ENCODE data around the gene GEN1. TPM values are rescaled to one million over a fixed set of nuclear protein-coding genes. Genes with fewer than 3 reads are reported as not detected.

The GEN1 gene
- total RNA-seq, 1 donor from 2014 or later: 25.0 TPM

DNA sequence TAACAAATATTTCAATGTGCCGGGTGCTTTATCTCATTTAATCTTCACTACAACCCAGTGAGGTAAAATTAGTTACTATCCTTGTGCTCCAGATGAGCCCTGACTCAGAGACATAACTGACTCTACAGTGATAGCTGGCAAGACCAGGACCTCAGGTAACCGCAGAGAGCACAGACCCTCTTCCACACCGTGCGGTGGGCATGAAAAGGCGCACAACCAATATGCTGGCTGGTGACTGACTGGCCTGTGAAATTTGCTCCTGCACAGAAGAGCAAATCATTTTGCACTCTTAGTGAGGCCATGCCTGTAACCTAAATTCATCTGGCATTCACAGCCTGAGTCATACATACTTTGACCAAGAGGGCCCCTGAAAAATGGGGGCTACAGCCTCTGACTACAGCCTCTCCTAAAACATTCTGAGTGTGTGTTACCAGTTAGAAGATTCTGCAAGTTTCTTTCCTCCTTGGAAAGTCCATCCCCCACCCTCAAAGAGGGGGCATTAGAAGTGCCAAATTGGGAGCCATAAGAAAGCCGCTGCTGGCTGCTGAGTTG is 39.9 kb downstream of the GEN1 start:
- intact Hi-C loops (cut with micrococcal nuclease): no loop called here

GRCh38 chr2:17795309-17795708 is 41.4 kb downstream of the GEN1 start:
- intact Hi-C loops (cut with micrococcal nuclease): no loop called here

DNA sequence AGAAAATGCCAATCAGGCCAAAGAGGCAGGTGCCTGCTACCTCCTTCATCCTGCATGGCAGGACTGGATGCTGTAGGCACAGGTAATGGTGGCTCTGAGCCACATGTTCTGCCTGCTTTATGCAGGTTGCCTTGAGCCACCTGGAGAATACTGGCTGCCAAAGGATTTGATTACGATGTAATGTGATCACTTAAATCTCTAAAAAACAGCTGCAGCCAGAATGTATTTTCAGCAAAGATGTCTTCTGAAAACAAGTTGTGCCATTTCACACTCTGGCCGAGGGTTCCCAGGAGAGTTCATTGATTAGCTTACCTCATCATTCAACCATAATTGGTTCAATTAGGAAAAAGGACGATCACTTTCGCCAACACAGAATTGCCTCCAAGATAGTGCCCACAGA is 44.4 kb downstream of the GEN1 start:
- intact Hi-C loops (cut with micrococcal nuclease): no loop called here

- intact Hi-C loops (cut with micrococcal nuclease): no loop called here
These were observed 45.6 kb downstream of the GEN1 start for GRCh38 chr2:17799301-17800120.

DNA sequence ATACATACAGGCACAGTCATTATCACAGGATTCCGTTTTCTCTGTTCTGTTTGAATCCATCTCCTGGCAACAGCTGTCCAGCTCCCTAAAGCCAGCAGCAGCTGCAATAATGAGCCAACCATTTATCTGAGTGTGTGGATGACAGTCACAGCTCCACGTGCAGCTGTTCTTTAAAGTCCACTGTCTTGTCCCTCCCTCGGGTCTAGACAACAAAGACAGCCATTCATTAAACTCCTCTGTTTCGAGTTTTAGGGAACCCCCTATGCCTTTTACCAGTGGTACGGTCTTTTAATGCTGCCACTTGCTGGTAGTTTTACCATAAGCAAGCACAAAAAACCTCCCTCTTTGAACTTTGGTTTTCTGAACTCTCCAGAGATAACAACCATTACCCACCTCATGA is 46.3 kb downstream of the GEN1 start:
- intact Hi-C loops (cut with micrococcal nuclease): no loop called here

DNA sequence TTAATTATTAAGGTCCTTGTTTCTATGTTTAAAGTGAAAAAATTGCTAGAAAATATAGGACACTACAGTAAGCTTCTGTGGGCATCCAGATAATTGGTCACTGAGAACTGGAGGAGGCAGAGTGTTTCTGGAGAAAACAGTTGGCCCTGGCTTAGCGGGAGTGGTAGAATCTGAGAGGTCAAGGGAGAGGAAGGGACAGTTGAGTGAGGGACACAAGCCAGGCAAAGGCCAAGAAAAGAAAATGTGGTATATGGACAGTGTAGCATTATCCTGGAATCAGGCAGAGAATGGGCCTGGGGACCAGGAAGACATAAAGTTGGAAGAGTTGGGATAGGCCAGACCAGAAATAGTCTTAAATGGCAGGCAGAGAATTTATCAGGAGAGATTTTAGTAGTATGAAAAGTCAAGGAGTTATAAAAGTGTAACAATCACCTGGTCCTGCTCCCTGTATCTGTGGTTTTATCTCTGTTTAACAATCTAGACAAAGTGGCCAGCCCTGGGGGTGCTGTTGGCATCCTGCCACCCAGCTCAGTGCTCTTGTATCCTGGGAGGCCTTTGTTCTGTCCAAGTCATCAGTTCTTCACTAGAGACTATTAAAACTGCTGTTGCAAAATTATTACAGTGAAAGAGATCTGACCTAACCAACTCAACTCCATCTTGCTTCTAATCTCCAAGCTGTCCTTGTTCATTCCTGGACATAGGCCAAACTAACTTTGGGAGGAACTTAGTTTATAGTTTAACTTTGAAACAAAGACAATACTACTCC is 46.9 kb downstream of the GEN1 start:
- intact Hi-C loops (cut with micrococcal nuclease): no loop called here

DNA sequence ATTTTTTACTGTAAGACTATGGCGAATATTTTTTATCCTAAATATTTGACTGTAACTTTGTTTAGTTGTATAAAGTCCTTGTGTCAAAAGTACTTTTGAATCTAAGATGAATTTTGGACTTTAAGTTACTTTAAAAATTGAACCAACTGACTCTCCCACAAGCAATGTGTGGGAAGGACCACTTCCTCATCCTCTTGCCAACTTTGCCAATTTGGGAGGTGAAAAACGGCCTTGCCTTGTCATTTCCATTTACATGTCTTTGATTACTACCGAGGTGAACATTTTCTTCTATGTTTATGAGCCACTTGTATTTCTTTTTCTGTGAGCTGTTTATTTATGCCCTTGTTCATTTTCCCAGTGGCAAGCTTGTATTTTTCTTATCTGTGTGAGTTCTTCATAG is 49.6 kb downstream of the GEN1 start:
- intact Hi-C loops (cut with micrococcal nuclease): no loop called here

DNA sequence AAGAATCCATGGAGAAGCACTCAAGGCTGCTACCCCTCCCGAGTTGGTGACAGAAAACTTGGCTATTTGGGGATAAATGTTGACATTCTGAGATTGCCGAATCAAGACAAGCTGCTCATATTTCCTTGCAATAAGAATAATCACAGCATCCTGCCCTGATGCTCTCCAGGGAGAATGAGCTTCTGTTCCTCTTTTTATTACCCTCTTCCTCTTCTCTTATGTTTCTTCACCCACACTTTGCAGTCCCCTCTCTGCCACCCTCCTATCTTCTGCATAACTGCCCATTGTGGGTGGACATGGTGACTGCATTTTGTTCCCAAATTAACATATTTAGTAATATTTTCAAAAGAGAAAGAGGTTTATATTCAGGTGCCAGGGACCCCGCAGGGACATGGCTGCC is 50.4 kb downstream of the GEN1 start:
- intact Hi-C loops (cut with micrococcal nuclease): no loop called here

- intact Hi-C loops (cut with micrococcal nuclease): no loop called here
These were observed 51.2 kb downstream of the GEN1 start for GRCh38 chr2:17805166-17805565.

GRCh38 chr2:17805717-17806363 is 51.9 kb downstream of the GEN1 start:
- intact Hi-C loops (cut with micrococcal nuclease): no loop called here

DNA sequence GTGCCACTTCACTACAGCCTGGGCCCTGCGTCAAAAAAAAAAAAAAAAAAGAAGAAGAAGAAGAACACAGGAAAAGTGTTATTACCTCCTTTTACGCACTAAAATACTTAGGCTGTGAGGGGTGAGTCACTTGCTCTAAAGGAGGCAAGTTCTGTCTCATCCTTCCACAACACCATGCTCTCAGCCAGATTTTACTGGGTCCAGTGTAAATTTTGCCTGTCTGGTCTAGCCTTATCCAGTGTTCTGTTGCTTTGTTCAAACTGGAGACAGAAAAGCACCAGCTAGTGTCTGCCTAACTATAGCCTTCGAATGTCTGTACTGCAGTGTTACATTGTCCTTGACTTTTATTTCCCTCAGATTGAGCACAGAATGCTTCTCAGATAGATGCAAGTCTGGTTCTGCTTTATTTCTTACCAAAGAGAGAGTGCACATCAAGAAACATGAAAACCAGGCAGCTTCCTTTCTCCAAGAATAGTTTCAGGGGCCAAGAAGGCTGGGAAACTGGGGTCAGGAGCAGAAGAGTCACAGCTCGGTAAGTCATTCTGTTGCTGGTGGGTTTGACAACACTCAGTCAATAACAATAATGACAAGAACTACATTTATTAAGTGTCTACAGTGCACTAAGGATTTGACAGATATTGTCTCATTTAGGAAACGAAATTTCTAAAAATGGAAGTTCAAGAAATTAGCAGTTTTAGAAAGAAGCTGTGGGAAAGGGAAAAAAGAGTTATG is 59.2 kb downstream of the GEN1 start:
- intact Hi-C loops (cut with micrococcal nuclease): no loop called here

DNA sequence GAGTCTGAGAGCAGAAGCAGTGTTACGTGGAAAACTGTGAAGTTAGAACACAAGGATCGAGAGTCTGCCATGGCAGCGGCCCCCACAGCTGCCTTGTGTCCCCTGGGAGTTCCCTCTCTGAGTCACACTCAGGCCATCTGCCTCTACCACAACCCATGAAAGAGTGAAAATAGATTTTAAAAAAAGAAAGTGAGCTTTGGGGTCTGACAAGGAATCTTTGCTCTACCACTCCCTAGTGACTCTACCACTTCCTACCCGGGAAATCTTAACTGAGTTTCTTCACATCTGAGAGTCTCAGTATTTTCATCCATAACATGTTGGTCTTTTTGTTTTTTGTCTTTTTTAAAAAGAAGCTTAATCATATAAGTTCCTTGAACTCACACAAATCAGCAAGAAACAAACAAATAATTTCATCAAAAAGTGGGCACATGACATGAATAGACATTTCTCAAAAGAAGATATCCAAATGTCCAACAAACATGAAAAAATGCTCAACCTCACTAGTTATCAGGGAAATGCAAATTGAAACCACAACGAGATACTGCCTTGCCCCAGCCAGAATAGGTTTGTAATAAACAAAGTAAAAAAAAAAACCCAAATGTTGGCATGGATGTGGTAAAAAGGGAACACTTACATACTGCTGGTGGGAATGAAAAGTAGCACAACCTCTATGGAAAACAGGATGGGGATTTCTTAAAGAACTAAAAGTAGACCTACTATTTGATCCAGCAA is 60.0 kb downstream of the GEN1 start:
- intact Hi-C loops (cut with micrococcal nuclease): no loop called here

DNA sequence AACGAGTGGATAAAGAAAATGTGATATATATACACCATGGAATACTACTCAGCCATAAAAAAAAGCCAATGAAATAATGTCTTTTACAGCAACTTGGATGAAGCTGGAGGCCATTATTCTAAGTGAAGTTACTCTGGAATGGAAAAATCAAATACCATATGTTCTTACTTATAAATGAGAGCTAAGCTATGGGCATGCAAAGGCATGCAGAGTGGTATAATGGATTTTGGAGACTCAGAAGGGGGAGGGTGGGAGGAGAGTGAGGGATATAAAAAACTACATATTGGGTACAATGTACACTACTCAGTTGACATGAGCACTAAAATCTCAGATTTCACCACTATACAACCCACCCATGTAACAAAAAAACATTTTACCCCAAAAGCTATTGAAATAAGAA is 60.7 kb downstream of the GEN1 start:
- intact Hi-C loops (cut with micrococcal nuclease): no loop called here

- intact Hi-C loops (cut with micrococcal nuclease): no loop called here
These were observed 61.7 kb downstream of the GEN1 start for GRCh38 chr2:17815468-17816184.

GRCh38 chr2:17816396-17817245 is 62.7 kb downstream of the GEN1 start, which contains the start of gene MSGN1:
TSS of gene MSGN1 (plus strand) at chr2:17816460. CDS start at chr2:17816519, 59 bp downstream.
- intact Hi-C loops (cut with micrococcal nuclease): no loop called here

GRCh38 chr2:17818235-17818815 is 64.4 kb downstream of the GEN1 start:
- intact Hi-C loops (cut with micrococcal nuclease): no loop called here

GRCh38 chr2:17821080-17821479 is 67.1 kb downstream of the GEN1 start:
- intact Hi-C loops (cut with micrococcal nuclease): no loop called here

Data from T-helper 1 cell treated with Interleukin-12 subunit alpha and Interleukin-12 subunit beta and Interleukin-4 antibody, amounts not matched to agents 30 ng/mL and 1 ng/mL, for 36 hours (primary cell).